Stimulated activated naive CD4-positive, alpha-beta T cell treated with Interleukin-2 at 50 U/mL for 16 hours (primary cell): Measurements from ENCODE around the gene FXYD2.

ENCODE experiments used
- DNase-seq: peaks from one replicate; lab custom pipeline; 2025; lab: John Stamatoyannopoulos, UW

FXYD2 gene

DNA sequence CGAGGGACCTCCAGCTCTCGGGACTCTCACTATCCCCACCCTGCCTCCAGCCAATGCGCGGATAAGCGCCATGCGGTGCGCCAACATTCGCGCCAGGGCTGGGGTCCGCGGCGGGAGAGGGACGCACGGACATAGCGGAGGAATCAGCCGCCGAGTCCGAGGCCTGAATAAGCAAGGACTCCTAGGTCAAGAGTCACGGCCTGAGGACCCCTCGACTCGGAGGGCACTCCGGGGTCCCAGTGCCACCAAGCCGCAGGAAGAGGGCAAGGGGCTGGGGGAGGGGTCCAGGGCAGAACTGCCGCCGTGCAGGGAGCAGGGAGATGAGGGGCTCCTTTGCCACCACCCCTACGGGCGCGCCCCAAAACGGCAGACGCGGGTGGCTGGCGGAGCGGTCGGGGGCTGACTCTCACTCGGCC, 28.1 kb downstream of the FXYD2 start:
- DNase-seq: no peak

DNA sequence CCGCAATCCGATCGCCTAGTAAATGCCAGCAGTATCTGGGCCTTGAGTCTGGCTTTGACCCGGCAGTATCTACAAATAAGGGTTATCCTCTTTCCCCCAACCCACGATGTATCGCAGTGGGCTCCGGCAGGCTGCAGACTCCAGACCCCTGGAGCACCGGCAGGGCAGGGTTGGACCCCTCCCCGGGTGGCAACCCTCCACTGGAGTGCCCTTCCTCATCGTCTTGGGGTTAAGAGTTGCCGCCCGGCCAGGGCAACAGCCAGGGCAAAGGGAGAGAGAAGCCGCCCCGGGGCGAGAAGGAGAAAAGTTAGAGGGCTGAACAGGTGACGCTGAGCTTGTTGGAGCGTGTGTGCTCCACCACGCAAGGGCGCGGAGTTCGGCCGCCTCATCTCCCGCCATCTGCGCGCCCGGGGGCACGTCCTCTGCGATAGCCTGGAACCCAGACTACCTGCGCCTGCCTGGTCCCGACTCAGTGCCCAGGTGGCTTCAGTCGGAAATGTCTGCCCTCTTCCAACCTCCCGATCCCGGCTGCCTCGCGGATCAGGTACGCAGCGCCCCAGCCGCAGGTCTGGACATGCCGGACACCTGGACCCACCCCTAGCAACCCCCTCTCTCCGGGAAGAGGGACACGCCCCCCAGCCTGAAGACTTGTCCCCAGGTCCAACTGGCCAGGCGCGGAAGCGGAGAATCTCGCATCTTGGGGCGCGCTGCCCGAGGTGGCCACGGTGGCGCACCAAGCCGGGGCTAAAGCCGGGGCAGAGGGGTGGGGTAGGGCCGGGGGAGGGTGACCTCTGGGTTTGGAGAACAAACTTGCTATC, 28.7 kb downstream of the FXYD2 start:
- no peak for DNase-seq

DNA sequence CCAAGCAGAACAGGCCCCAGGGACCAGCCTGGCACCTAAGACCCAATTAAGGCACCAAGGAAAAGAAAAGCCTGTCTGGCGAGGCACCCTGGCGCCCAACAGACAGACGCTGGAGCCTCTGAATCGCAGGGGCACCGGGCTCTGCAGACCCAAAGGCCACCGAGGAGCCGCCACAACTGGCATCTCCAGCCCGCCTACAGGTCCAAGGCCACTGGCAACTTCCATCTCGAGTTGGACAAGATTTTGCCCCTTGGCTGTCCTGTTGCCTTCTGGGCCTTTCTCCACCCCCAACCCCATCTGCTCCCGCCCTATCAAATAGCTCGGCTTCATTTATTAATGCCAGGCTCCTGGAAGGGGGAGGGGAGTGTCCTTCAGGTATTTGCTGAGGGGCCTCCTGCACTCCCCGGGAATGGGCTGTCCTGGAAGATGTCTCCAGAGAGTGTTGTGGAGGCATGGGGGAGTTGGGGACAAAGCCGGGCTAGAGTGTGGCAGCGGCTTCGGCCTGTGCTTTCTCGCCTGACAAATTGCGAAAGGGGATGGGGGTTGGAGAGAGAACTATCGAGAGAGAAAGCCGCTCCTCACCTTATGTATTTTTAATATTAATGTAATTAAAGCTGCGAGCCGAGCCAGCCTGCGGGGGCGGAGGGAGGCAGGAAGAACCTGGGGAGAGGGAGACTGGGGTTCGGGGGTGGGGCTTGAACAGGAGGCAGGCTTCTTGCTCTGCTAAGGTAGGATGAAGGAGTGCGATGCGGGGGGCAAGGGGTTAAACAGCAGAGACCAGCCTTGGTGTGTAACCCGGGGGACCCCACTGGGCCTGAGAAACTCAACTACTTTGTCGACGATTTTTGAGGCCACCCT, 29.5 kb downstream of the FXYD2 start:
- no peak for DNase-seq

DNA sequence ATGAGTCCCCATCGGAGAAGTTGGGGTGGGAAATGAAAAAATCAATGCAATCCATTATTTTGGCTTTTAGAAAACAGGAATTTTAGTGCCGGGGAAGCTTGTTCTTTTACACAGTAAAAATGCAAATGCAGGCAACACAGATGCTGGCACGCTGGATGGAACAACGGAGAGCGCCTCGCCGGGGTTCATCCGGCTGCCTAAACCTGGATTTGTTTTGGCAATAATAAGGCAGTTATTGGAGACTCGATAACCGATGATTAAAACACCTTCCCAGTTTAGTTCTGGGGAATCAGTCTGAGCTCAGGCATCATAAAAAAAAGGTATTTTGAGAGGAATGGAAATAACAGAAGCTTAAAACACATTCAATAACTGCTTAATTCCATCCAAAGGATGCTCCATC, 30.4 kb downstream of the FXYD2 start:
- DNase-seq: no peak

DNA sequence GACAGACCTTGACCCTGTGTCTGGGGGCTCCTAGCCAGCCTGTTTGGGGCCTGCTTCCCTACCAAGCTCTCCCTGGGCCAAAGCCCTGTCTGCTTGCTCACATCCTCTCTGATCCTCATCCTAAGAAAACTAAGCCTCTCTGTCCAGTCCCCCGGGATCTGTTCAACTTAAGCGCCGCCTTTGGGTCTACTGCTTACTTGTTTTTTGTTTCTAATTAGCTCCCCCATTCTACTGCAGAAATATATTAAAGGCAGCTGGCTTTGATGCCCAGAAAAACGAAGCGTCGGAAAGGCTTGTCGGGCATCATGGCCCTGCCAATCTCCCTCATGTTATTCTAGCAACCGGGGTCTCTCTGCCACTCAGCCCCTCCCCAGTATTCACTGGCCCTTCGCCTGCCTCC, 31.0 kb downstream of the FXYD2 start:
- DNase-seq: no peak

DNA sequence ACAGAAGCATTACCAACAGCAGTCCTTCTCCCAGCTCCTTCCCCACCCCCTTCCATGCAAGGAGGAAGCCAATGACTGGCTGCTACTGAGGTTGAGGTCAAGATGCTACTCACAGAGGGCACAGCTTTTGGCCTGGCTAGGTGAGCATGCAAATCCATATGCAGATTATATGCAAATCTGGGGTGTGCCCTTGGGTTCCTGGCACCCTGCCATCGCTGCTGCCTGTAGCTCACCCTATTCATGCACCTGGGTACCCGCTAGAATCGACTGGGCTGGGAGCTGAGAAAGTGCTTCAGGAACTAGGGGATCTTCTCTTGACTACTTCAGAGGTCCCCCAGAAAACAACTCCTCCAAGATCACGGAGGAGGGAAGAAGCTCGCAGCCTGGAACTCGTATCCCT, 31.6 kb downstream of the FXYD2 start:
- no peak for DNase-seq

DNA sequence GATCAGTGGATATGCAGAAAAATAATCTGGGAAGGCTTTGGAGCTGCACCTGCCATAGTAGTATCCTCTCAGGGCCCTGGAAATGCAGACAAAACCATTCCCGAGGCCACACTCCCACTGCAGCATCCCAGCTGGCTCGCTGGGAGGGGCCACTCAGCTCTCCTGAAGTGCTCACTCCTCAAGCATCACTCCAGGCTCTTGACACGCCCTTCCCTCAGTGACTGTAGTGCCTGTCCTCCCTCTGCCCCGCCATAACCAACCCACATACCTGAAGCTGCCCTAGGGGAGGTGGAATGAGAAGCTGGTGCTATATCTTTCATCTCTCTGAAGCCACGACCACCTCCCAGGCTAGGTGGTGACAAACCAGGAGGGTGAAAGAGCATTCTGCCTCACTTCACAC, 32.3 kb downstream of the FXYD2 start:
- no peak for DNase-seq

DNA sequence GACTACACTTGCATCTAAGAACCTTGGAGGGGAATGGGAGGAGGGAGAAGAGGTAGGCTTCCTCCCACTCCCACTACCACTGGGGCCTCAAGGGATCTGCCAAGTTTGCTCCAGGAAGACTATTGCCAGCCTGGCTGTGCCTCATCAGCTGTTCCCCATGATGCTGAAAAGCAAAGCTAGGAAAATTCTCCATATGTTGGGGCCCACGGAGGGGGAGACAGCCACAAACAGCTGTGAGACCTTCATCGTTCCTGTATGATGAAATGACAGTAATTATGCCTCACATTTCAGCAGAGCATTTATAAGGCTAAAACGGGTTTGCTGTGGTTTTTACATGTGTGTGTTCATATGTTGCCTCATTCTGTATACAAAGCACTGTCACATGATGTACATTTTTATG, 34.3 kb downstream of the FXYD2 start:
- DNase-seq: no peak

DNA sequence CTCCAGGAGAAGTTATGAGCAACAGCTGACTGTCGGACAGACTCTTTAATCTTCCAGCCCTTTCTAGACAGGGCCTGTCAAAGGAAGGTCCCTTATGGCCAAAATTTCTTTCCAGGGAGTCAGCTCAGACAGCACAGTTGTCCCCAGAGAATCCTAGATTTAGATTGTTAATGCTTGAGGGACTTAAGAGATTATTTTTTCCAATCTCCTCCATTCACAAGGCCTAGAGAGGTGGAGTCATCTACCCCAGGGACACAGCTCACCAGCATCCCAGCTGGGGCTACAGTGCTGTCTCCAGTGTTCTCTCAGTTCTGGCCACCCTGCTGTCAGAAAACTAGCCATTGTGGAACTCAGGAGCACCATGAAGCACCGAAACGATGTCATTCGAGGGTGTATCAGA, 35.3 kb downstream of the FXYD2 start:
- DNase-seq: no peak

DNA sequence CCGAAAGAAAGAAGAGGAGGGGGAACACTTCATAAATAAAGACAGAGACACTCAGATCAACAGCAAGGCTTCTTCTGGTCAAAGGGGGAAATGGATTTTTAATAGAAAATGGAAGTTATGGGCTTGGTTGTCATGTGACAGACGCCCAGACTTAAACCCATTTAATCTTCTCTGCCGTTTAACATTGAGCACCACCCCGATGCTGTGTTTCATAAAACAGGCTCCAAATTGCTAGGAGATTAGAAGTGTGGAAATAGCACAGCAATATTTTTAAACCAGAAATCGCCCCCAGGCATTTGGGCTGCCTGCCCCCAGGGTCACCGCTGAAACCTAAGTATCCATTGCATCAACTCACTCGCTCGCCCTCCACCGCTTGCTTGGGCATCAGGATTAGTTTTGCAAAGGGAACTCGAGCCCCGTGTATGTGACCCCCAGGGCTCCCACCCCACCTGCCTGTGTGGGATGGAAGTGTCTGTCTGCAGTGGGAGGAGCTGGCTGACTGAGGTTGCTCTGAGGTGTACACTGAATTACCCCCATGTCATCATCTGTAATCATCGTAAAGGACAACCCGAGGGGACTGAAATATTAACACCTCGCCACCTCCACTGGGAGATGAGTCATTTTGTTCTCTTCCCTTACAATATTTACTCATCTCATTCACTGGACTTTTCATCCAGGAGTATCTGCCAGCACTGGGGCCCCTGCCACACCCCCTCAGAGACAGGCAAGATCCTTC, 38.2 kb downstream of the FXYD2 start:
- no peak for DNase-seq

DNA sequence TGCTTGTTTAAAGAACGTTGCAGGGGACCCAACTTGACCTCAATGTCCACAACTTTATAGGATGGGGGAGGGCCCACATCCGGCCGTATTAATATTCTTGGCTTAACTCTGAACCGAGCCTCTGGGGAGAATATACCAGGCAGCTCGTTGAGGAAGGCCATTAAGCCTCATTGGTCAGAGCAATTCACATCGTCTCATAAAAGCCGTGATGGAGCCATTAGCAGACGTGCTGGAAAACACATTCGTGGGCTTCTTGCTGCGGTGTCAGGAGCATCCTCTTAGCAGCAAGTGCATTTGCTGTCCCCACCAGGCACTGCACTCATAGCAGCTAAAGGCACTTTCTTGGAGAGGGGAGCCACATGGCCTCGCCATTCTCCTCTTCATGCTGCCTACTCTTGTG, 42.4 kb downstream of the FXYD2 start:
- no peak for DNase-seq

DNA sequence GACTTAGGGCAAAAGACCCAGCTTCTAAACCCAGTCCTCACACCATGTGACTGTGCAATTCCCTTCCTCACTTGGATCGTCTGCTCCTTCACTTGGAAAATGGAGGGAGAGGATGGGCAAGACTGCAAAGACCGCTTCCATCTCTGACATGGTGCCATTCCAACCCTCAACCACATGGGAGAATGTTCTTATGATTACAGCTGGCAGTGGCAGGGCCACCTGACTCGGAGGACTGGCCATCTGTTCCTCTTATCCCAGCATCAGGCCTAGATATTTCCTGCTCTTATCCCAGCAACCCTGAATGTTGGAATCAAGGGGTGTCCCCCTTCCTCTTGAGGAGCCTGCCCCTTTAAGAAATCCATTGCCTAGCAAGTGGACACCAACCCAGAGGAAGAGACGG, 42.9 kb downstream of the FXYD2 start:
- DNase-seq: no peak

DNA sequence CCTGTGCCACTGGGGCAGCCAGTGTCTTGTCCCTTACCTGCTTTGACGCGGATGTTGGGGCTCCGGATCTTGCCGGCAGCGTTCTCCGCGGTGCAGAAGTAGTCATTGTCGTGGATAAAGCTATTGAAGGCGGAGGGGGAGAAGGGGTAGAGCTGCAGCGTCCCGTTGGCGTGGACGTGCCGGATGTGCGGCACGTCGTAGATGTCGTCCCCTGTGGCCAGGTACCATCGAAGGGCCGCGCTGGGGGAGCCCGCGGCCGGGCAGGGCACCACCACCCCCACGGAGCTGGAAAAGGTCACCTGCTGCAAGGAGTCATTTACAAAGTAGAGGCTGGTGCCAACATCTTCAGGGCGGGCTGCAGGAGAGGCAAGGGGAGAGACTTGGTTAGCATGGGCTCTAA, 44.1 kb downstream of the FXYD2 start:
- no peak for DNase-seq

DNA sequence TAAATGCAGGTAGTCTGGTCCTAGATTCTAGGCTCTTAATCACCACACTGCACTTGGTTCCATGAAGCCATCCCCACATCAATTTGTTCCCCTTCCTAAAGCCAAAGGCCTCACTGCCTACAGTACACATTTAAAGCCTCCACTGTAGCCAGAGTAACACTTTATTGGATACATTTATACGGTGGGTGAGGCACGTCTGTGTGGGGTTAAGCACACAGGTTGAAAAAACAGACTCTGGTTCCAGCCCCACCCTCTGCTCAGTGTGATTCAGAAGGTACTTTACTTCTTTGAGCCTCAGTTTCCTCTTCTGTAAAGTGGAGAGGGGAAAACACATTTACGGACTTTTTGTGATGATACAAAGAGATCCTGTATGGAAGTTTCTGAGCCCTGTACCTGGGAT, 50.0 kb downstream of the FXYD2 start:
- no peak for DNase-seq

DNA sequence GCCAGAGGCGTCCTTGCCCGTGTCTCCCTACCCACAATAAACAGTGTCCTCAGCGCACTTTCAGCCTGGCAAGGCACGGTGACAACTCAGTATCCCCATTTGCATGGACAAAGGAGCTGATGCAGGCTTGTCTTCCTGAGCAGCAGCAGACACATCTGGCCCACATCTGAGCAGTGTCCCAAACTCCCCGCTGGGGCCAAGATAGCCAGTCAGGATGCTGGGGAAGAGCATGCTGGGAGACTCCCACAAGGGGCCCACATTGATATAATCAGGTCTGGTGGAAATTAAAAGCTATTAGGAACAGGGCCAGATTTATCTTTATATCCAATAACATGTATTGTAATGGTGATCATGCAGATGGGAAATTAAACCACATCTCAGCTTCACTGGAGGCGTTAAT, 52.2 kb downstream of the FXYD2 start:
- DNase-seq: no peak

DNA sequence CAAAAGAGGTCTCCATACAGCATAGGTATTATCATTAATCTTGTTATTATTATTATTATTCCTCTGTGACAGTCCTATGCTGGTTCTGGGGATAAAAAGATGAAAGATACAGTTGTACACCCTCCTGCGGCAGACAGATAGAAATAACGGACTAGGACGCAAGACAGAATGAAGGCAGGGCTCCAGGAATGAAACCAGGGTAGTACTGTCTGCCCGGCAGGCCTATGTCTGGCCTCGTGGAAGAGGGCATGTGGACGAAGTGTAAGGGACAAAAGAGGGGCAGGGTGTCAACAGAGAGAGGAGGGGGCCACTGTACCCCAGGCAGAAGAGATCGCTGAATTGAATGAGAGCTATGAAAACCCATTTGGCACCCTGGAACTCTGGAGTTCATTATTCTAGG, 52.7 kb downstream of the FXYD2 start:
- DNase-seq: no peak

DNA sequence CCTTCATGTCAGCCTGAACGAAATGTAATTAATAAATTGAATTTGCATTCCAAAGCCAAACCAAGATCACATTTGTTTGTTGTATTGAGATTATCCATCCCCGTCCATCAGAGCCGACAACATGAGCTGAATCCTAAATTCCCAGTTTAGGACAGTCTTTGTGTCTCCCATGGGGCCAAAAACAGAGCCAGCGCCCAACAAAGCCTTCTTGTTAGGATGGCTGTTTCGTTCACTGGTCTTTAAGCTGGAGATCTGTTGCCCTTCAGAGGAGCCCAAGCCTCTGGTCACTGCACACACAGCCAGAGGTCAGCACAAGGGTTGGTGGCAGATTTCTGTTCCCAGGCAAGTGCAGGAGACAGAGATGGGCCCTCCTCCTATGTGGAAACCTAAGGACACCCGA, 53.3 kb downstream of the FXYD2 start:
- no peak for DNase-seq

DNA sequence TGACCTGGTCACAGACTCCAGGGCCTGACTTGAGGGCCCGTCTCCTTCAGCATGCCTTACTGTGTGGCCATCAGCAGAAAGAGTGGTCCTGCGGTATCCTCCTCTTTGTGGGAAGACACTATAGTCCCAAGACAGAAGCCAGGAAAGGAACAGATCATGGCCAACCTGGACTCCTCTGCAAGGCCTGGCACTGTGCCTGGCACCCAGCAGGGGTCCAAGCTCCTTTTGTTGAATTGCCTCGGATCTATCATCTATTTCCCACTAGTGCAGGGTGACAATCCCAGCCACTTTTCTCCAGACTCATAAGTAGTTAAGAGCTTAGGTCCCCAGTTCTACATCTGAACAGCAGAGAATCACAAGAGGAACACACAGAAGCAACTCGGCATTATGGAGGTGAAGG, 54.5 kb downstream of the FXYD2 start:
- no peak for DNase-seq
